Fibroblast of skin of right biceps (primary cell): Measurements from ENCODE around the gene SH2D3A.
"Not testable (repeated sequence)": the region's sequence is repeated elsewhere in the genome, so short reads cannot be mapped to it uniquely, and the experiment has no call there.

Experiments used
- DNase-seq: peaks from one replicate; pipeline ENCODE4 v3.0.0-alpha.2; 2013

SH2D3A gene

DNA sequence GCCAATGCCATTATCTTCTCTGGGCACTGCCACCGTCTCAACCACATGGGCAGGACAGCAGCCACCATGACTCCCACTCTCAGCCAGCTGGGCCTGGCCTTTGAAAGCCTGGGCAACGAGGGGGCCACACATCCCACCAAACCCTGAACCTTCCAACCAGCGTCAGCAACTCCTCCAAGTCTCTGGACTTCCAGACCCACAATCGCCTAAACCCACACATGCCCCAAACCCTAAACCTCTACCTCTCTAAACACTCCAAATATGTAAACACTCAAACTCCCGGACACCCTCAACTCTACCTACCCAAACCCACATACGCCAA lies 47.7 kb downstream of the SH2D3A start:
- DNase-seq: no peak

DNA sequence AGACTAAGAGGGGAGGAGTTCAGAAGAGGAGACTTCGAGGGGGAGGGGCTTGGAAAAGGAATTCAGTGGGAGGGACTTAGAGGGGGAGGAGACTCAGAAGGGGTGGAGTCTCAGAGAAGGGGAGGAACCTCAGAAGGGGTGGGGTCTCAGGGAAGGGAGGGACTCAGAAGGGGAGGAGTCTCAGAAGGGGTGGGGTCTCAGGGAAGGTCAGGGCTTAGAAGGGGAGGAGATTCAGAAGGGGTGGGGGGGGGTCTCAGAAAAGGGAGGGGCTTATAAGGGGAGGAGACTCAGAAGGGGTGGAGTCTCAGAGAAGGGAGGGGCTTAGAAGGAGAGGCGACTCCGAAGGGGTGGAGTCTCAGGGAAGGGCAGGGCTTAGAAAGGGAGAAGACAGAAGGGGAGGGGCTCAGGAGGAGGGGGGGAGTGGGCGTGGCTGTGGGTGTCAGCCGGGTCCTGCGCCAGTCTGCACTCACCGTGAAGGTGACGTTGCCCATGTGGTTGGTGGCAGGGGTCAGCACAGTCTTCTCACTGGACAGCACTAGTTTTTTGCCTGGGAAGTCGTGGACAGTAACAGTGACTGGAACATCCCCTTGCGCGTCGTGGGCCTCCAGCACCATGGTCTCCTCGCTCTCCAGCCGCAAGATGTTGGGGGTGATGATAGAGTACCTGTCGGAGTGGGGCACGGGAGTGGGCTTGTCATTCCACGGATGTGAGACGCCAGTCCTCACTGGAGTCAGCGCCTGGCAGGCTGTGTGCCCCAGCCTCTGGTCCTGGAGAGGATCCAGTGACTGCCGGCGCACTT lies 48.3 kb downstream of the SH2D3A start:
- DNase-seq: no peak

GRCh38 chr19:6718111-6718740 lies 49.0 kb downstream of the SH2D3A start:
- no peak for DNase-seq

- DNase-seq: no peak
Observed at GRCh38 chr19:6717441-6717971, 49.7 kb downstream of the SH2D3A start.

GRCh38 chr19:6717036-6717435 lies 50.2 kb downstream of the SH2D3A start:
- no peak for DNase-seq

DNA sequence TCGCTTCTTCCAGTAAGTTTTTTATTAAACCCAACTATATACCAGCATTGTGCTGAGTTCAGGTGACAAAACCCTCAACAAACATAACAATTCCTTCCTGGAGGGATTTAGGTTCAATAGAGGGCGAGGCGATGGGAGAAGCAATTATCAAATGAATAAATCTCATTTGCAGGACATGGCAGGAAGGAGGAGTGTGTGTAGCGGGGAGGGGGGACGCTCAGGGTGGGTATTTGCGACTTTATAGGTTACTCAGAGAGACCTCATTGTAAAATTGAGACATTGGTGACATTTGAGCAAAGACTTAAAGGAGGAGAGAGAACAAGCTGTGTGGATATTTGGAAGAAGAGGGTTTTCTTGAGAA lies 50.6 kb downstream of the SH2D3A start:
- DNase-seq: no peak

DNA sequence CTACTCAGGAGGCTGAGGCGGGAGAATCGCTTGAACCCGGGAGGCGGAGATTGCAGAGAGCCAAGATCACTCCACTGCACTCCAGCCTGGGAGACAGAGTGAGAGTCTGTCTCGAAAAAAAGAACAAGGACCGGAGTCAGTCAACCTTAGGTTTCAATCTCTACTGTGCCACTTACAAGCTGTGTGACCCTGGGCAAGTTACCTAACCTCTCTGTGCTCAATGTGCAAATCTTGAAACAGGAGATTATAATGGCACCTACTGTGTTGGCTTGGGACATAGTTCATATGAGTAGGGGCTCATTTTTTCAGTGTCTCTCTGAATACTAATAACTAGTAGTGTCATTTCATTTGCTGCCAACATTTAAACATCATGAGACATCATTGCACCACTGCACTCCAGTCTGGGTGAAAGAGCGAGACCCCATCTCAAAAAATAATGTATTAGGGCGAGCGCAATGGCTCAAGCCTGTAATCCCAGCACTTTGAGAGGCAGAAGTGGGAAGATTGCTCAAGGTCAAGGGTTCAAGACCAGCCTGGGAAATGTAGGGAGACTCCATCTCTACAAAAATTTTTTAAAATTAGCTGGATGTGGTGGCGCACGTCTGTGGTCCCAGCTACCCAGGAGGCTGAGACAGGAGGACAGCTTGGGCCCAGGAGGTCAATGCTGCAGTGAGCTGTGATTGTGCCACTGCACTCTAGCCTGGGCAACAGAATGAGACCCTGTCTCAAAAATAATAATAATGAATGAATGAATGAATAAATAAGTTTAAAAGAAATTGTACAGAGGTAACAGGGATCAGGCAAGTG lies 52.3 kb downstream of the SH2D3A start:
- no peak for DNase-seq

DNA sequence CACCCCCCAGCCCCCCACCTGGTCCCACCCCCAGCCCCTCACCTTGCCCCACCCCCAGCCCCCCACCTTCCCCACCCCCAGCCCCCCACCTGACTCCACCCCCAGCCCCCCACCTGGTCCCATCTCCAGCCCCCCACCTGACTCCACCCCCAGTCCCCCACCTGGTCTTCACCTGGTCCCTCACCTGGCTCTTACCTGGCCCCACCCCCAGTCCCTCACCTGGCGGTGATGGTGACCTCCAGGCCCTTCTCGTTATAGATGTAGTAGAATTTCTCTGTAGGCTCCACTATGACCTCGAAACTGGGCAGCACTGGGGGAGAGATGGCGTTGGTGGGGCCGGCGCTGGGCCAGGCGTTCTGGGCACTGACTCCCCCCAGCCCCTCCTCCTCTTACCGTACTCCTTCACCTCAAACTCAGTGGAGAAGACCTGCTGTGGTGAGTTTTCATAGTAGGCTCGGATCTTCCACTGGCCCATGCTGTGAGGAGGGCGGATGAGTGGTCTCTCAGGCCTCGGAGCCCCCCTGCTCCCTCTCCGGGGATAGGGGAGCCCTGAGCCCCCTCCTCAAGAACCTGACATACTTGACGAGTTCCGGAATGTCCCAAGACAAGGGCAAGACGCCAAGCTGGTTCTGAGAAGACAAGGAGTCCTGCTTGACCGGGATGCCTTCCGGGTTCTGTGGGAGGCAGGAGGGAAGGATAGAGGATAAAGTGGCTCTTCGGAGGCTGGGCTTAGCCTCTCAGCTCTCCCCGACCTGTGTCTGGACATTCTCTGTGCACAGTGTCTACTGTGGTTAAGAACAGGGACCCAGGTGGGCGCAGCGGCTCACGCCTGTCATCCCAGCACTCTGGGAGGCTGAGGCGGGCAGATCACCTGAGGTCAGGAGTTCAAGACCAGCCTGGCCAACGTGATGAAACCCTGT lies 53.2 kb downstream of the SH2D3A start:
- DNase-seq: no peak

GRCh38 chr19:6712692-6713670 lies 54.3 kb downstream of the SH2D3A start:
- DNase-seq: no peak

DNA sequence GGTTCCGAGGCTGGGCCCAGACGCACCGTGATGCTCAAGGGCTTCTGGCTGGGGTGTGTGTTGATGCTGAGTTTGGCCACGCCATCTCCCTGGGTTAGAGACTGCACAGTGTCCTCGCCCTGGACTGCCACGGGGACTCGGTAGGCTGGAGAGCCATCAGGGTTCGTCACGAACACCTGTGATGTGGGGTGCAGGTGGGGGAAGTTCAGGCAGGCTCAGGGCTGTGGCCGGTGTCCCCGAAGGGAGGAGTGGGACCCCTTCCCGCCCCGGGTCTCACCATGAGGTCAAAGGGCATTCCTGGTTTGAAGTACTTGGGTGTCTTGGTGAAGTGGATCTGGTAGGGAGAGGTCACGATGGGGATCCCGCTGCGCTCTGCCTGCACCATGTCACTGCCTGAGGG lies 55.0 kb downstream of the SH2D3A start:
- no peak for DNase-seq

GRCh38 chr19:6711605-6712004 lies 55.6 kb downstream of the SH2D3A start:
- no peak for DNase-seq

DNA sequence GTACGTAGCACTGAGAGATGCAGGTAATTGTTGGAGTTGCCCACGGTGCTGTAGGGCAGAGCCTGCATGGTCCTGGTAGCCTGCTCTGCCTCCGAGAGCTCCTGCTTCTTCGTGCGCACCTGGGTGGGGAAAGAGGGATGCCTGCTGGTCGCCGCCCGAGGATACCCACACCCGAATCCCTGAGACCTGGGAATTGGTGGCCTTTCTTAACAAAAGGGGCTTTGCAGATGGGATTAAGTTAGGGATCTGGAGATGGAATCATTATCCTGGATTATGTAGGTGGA lies 56.2 kb downstream of the SH2D3A start:
- DNase-seq: no peak

- DNase-seq: no peak
Observed at GRCh38 chr19:6710273-6711077, 56.8 kb downstream of the SH2D3A start.

DNA sequence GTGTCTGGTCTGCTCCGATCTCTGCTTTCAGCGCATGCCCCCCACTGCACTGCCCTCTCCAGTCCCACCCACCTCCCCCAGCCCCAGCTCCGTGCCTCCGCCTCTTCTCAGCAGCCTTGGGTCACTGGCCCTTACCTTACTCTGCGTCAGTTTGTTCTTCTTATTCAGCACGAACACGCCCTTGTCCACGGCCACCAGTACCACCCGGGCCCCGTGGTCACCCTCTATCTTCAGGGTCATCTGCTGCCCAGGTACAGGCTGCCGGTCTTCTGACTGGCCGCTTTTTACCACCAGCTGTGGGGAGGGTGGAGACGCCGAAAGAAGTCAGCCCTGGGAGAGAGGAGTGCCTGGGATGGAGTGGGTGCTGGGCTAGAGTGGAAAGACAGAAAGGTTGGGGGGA lies 57.7 kb downstream of the SH2D3A start:
- DNase-seq: no peak

GRCh38 chr19:6708913-6709312 lies 58.3 kb downstream of the SH2D3A start:
- DNase-seq: not testable (repeated sequence)

- DNase-seq: no peak
Observed at GRCh38 chr19:6708346-6708745, 58.9 kb downstream of the SH2D3A start.

DNA sequence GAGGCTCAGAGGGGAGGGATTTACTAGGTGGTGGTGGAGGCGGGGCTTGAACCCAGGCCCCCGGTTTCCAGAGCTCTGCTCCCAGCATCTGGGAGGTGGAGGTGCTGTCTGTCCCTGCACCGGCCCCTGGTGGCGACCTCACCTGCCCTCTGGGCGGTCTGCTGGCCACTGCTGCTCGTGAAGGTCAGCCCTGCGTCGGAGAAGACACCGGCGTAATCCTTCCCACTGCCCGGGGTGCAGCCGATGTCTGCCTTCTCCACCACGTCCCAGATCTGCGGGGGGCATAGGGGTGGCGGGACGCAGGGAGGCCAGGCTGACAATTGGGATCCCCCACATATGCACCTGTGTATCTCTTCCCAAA lies 59.6 kb downstream of the SH2D3A start:
- DNase-seq: no peak

DNA sequence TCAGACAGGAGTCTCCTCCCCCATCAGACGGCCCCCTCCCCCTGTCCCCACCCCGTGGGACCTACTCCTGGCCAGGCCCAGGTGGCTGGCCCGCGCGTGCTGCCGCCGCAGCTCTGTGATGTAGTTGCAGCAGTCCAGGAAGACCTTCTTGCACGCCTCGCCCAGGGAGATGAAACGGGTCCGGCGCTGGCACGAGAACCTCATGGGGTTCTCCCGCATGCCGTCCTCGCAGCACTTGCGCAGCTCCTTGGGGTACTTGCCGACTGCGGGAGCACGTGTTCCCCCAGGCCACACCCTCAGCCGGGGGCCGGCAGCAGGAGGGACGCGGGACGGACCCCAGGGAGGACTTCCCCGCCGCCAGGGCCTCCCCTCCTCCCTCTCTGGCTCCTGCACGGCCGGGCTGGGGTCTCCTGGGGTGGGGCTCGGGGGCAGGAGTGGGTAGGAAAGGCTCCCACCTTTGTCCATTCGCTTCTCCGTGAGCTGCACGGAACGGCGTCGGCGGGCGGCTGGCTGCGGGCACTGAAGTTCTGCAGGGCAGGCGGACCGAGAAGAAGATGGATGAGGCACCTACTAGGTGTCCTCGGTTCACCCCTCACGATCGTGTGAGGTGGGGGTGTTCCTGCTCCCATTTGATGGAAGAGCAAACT lies 60.1 kb downstream of the SH2D3A start:
- DNase-seq: no peak

DNA sequence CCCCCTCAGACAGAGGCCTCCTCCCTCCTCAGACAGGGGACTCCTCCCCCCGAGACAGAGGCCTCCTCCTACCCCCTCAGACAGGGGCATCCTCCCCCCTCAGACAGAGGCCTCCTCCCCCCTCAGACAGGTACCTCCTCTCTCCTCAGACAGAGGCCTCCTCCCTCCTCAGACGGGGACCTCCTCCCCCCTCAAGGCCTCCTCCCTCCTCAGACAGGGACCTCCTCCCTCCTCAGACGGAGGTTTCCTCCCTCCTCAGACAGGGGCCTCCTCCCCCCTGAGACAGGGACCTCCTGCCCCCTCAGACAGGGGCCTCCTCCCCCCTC lies 60.6 kb downstream of the SH2D3A start:
- DNase-seq: no peak

DNA sequence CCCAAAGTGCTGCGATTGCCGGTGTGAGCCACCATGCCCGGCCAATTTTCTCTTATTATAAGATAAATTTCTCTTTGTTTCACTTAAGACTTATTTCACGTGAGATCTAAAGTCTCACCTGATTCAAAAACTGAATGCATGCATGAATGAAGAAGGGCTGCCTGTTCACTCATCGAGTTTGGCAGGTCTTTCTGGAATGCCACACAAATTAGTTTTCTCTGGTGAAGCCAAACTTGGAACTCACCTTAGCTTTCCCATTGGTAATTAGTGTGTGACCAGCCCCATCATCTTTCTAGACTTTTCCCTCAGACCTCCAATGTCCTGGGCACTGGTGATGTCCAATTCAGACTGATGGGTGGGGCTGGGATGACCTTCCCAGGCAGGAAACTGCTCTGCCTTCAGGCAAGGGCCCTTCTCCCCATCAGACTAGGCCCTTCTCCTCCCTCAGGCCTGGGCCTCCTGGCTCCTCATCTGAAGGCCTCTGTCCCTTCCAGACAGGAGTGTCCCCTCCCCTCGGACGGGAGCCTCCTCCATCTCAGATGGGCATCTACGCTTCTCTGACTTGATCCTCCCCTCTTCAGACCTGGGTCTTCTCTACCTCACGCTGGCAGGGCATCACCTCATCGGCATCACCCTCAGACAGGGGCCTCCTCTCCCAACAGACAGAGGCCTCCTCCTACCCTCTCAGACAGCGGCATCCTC lies 61.2 kb downstream of the SH2D3A start:
- no peak for DNase-seq
